GM19240 (cell line): ENCODE measurements around the gene CYP4F22.
"Not testable (repeated sequence)": the region's sequence is repeated elsewhere in the genome, so short reads cannot be mapped to it uniquely, and the experiment has no call there.

Source experiments
- DNase-seq: peaks from one replicate; pipeline ENCODE4 v3.0.0; 2011; ENCODE audit warnings: low spot score; ENCODE audit not compliant: insufficient read length

The CYP4F22 gene

DNA sequence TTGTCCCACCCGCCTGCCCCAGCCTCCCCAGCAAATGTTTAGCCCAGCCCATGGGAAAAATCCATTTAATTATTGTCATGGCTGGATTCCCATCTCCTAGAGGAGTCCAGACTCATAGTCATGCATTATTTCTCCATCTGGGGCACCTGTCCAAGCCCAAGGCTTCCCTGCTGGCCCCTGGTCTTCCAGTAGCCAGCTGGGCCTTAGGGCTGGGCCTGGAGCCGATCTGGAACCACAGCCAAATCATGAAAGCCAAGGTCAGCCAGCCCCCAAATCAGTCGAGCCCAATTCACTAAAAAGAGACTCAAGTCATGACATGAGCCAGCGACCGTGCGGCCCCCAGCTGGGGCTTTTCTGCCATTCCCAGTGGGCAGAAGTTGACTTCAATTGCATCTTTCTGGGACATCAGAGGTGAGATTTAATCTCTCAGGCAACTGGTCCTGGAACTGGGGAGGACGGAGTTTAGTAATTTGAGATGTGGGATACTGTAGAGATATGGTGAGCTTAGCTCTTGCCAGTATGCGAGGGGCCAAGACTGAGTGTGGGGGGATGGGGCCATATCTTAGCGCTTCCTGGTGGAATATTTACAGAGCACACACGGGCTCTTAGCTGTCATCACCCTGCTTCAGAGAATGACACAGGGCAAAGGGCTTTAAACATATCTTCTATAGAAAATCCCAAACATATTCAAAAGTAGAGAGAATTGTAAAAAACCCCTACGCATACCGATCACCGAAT is 19.7 kb upstream of the CYP4F22 start:
- no peak for DNase-seq

DNA sequence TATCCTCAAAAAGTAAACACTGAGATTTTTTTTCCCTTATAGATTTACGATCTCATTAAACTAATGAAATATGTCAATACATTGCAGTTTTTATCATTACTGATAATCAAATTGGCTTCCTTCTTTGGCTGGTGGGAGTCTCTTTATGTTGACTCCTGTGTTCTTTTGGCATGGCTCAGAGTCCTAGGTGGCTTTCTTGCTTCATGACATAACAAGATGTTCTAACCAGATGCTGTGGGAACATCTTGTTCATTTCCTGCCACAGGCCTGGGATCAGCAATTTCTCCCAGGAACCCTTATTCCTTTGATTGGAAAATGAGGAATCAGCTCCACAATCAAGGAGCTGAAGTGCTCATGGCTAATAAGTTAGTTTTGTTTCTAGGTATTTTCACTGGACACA is 13.2 kb upstream of the CYP4F22 start:
- no peak for DNase-seq

GRCh38 chr19:15498156-15498858 is 10.0 kb upstream of the CYP4F22 start:
- DNase-seq: no peak

- DNase-seq: no peak
These were observed 9.4 kb upstream of the CYP4F22 start for GRCh38 chr19:15498910-15499309.

DNA sequence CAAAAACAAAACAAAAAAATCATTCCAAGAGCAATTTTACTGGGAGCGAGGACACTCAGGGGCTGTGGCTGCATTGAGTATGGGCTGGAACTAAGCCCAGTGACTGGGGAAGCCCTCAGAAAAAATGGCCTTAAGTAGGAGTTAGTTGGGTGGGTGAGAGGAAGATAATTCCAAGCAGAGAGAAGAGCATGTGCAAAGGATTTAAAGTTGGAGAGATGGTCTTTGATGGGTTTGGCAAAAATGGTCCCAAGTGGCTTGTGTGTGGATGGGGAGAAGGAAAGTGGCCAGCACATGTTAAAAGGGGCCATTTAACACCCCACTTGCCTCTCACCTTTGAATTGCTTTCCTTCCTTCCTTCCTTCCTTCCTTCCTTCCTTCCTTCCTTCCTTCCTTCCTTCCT is 6.7 kb upstream of the CYP4F22 start:
- DNase-seq: no peak

DNA sequence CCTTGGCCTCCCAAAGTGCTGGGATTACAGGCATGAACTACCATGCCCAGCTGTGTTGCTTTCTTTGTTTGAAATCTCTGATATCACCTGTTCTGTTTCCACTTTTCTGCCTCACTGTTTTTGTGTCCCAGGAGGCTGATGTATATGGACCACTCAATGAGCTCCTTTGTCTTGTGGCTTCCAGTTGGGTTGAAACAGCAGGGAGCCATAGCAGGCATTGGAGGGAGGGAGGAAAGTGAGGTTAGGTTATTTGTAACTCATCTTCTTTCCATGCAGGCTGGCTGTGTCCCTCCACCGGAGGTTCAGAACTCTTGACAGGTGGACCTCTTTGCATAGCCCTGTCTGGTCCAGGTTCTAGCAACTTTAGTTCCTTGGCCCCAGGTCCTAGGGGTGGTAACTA is 6.1 kb upstream of the CYP4F22 start:
- no peak for DNase-seq

DNA sequence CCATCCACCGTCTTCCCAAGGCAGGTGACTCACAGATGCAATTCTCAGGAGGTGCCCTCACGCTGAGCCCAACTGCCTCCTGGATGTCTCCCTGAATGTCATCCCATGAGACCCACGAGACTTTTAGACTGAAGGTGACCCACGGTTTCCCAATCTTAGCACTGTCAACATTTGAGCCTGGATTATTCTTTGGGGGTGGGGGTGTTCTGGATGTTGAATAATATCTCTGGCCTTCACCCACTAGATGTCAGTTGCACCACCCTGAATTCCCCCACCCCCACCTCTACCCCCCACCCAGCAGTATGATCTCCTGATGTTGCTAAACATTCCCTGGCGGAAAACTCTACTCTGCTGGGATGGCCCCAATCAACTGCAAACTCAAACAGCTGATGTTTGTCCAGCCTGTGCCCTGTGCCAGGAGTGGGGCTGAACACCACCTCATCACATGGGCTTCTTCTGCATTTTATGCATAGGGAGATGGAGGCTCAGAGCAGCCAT is 2.2 kb upstream of the CYP4F22 start:
- no peak for DNase-seq

DNA sequence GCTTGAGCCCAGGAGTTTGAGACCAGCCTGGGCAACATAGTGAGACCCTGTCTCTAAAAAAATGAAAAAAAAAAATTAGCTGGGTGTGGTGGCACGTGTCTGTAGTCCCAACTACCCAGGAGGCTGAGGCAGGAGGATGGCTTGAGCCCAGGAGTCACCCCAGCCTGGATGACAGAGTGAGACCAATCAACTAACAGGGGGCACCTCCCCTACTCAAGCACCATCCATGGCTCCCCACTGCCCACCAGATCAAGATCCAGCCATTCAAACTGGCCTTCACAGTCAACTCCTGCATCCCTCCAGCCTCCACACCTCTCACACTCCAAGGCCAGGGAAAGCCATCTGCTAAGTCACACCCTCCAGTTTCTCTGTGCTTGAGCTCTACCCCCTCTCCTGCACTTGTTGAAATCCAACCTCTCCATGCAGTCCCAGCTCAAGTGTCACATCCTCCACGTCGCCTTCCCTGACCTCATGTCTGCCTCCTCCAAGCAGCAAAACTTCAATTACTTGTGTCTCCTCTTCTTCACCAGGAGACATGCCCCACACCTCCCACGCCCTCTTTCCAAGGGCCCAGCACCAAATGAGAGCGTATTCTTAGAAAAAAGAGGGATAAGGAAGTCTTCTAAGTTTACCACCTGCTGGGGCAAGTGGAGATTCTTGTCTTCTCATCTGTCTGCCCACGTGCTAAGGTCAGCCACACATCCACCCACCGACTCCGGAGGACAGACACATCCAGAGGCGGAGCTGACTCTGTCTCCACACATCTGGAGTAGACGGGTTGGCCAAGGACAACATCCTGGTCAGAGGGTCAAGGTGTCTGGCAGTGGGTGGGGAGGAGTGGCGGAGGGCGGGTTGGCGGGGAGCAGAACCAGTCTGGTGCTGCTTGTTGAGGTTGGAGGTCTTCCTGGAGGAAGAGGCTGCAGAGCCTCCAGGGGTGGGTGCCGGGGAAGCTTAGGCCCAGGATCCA is 974 bp upstream of the CYP4F22 start:
- no peak for DNase-seq

DNA sequence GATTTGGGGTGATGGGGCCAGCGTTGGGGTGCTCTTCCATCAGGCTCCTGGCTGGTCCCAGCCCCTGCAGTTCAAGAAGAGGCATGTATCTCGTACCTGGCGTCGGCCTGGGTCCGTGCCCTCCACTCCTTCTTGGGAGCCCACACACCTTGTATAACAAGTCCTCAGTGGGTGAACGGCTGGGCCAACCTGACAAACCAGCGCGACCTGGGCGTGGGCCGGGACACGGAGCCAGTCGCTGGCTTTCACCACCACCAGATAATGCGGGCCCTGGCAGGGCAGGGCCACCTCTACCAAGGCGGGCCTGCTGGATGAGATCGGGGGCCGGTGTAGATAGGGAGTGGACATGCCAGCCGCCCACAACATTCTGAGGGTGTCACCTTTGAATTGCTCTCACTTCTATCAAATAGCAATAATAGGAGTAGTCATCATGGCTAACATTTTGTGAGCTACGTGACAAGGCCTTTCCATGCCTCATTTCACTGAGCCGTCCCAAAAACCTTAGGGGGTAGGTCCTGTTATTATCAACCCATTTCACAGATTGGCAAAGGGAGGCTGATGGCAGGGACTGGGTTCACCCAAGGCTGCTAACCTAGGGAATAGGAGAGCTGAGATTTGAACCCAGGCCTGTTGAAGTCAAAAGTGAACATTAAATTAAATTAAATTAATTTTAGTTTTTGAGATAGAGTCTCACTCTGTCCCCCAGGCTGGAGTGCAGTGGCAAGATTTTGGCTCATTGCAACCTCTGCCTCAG is 3.5 kb downstream of the CYP4F22 start:
- DNase-seq: no peak

DNA sequence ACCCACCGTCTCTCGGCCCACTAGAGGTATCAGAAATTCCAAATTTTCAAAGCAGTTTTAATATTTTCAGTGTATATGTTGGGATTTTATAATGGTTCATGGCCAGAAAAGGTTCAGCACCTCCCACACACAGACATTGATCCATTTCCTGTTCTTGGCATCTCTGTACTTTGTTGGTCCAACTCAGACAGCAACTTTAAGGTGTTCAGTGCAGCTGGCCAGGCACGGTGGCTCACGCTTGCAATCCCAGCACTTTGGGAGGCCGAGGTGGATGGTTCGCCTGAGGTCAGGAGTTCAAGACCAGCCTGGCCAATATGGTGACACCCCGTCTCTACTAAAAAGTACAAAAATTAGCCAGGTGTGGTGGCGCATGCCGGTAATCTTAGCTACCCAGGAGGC is 6.9 kb downstream of the CYP4F22 start:
- not testable (repeated sequence) for DNase-seq

DNA sequence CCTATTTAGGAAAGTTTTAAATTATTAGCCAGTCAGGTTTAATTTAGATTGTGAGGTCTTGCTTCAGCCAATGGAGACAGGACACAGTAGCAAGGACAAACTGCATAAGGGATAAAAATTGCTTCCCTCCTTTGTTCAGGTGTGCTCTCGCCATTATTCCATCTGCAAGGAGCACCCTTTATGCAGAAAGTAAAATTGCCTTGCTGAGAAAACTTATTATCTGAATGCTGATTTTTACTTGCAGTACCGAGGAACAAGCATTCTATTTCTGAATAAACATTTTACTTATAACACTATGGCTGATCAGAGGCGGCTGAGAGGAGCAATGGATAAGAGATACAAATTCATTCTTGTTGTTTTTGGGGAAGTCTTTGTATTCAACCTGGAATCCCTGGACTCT is 8.0 kb downstream of the CYP4F22 start:
- DNase-seq: no peak

DNA sequence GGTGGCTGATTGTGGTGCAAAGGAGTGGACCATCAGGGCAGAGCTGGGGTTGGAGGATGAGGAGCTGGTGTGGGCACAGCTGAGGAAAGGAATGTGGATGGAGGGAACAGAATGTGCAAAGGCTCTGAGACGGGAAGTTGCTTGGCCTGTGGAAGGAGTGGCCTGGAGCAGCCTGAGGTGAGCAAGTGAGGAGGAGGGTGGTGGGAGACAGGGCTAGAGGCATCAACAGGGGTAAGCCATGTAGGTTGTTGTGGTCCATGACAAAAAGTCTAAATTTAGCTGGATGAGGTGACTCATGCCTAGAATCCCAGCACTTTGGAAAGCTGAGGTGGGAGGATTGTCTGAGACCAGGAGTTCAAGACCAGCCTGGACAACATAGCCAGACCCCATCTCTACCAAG is 9.5 kb downstream of the CYP4F22 start:
- DNase-seq: no peak

- DNase-seq: no peak
These were observed 11.2 kb downstream of the CYP4F22 start for GRCh38 chr19:15519433-15519976.

GRCh38 chr19:15524781-15525180 is 16.5 kb downstream of the CYP4F22 start:
- DNase-seq: no peak

- no peak for DNase-seq
These were observed 17.0 kb downstream of the CYP4F22 start for GRCh38 chr19:15525291-15525690.

DNA sequence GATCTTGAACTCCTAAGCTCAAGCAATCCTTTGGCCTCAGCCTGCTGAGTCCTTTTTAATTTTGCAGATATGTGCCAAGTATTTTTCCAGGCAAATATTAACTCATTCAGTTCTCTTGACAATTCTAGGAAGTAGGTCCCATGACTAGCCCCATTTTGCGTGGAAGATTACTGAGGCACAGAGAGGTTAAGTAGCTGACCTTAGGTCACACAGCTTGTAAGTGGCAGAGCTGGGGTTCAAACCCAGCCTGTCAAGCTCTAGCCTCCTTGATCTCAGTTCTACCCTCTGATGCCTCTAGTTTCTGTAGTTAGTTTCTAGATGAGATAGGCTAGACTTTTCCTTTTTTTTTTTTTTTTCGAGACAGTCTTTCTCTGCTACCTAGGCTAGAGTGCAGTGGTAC is 18.1 kb downstream of the CYP4F22 start:
- DNase-seq: no peak

- no peak for DNase-seq
These were observed 19.4 kb downstream of the CYP4F22 start for GRCh38 chr19:15527705-15528104.

GRCh38 chr19:15529774-15530372 is 21.5 kb downstream of the CYP4F22 start:
- DNase-seq: no peak

GRCh38 chr19:15532779-15533521 is 24.6 kb downstream of the CYP4F22 start:
- no peak for DNase-seq

GRCh38 chr19:15533522-15533830 is 25.2 kb downstream of the CYP4F22 start:
- DNase-seq: not testable (repeated sequence)
